H1 (cell line): ENCODE measurements around the gene BPHL. TPM values are rescaled to one million over a fixed set of nuclear protein-coding genes. Genes with fewer than 3 reads are reported as not detected.

ENCODE experiments used
- GTF2F1 ChIP-seq: IDR thresholded peaks from 2 replicates; pipeline ENCODE4 v1.6.1; 2012; ENCODE audit warnings: low read depth, low read length, improper control_type of control experiment, borderline replicate concordance
- KDM1A ChIP-seq: fragments of 200-600, 300-600 bp; sonication (generic); IDR thresholded peaks from 2 replicates; pipeline ENCODE4 v1.7.1; 2016; ENCODE audit warnings: mild to moderate bottlenecking, low read length, borderline replicate concordance
- MAFK ChIP-seq: IDR thresholded peaks from 2 replicates; pipeline ENCODE4 v1.6.1; 2012; ENCODE audit warnings: low read depth, mild to moderate bottlenecking, improper control_type of control experiment, low read length
- POU5F1 ChIP-seq: IDR thresholded peaks from 2 replicates; pipeline ENCODE4 v1.6.1; 2011; ENCODE audit warnings: low read depth, mild to moderate bottlenecking, low read length, moderate library complexity
- polyA plus RNA-seq, 7 experiments: library from polyadenylated mRNA; depleted of rRNA in 3 of 7; stranded (reverse) in 5 of 7; unstranded in 2 of 7; fragments of >200 nt in 5 of 7; fragments of 200-250 nt in 2 of 7; gene quantifications; 1 replicate in 5 of 7; 2 replicates in 1 of 7; 4 replicates in 1 of 7; pipeline versions ENCODE4 v1.2.1 to v1.2.3, GENCODE V29; 2011 to 2013; ENCODE audit warnings: missing spikeins in 2 of 7, mixed read lengths in 2 of 7
- total RNA-seq: library from RNA; stranded (reverse); fragmentation: NEBNext Ultra II Directional; extraction: Animal tissue kit (Norgen Biotek cat#: 25700); gene quantifications from 2 replicates; pipeline ENCODE4 v1.2.1, GENCODE V29; 2021

BPHL gene
- total and polyA plus RNA-seq, 2 of the 8 experiments (the other 6 are each of a cell fraction or from before 2014, with no cell fraction given) = 24.4 to 36.4 TPM

DNA sequence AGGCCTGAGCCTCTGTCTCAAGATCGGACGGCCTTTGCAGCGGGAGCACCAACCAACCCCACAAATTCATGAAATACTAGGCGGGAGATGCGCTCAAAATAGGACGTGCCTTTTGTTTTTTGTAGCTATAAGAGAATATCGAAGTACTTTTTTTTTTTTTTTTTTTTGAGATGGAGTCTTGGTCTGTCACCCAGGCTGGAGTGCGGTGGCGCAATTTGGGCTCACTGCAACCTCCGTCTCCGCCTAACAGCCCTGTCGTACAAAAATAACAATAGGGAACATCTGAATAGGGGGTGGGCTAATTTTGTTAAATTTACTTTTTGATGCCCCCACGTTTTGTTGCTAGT, 44.7 kb downstream of the BPHL start (continued):
- TF ChIP-seq KDM1A = no peak
- no peak for TF ChIP-seq MAFK
- TF ChIP-seq POU5F1 = no peak
- TF ChIP-seq GTF2F1 = no peak
